ENCODE measurements around the gene SCAMP2. TPM values are rescaled to one million over a fixed set of nuclear protein-coding genes. Genes with fewer than 3 reads are reported as not detected.

SCAMP2 gene
- total RNA-seq, 1 experiment from 2014 or later = 30.1 TPM

- Histone ChIP-seq H3K27ac (ENCODE audit: low read length) (no peak overlapping the region), H3K4me2 (ENCODE audit: low read length) (no peak overlapping the region), H3K79me2 (ENCODE audit: low read length) (no peaks in the 10 kb centered on the region), H3K4me1 (ENCODE audit: insufficient read depth, low read length) (no peaks in the 10 kb centered on the region), H3K27me3 (ENCODE audit: low read length) (no peaks in the 10 kb centered on the region), H3K9ac (ENCODE audit: low read length) (no peak overlapping the region), H3K9me2 (replicated peaks; ENCODE audit: low read length) (no peaks in the 10 kb centered on the region), H3F3A (ENCODE audit: low read length, unreplicated experiment) (no peaks in the 10 kb centered on the region), H3K9me3 (ENCODE audit: low read length) (no peaks in the 10 kb centered on the region), H3K36me3 (ENCODE audit: low read depth, low read length) (peaks cover 4% of the 10 kb centered on the region; the same call in 1 of the 2 replicates), H4K20me1 (ENCODE audit: low read length) (no peaks in the 10 kb centered on the region), H3K4me3 (ENCODE audit: low read length) (no peak overlapping the region), H2AFZ (ENCODE audit: low read length) (no peak overlapping the region)
- no TSS peak for BruUV-seq (replicated peaks)
- no peak for TF ChIP-seq CTCF (conservative IDR thresholded peaks at IDR 0.05; ENCODE audit: low read depth, low read length)
- no peak for TF ChIP-seq EZH2phosphoT487 (IDR thresholded peaks at IDR 0.05; ENCODE audit: borderline replicate concordance, low read length)
- no peak for TF ChIP-seq EZH2 (IDR thresholded peaks at IDR 0.05; ENCODE audit: low read length, unreplicated experiment)
- ChIA-PET POLR2A (ENCODE audit: unreplicated experiment) (no interaction called here), CTCF (no interaction called here)
- ATAC-seq (no peak), DNase-seq (no peak)
- intact Hi-C loops (cut with micrococcal nuclease) = no loop called here
These were observed 22.8 kb downstream of the SCAMP2 start for GRCh38 chr15:74850393-74850792.

- Histone ChIP-seq H3K9me2 (replicated peaks; ENCODE audit: low read length) (no peaks in the 10 kb centered on the region), H3K4me3 (ENCODE audit: low read length) (no peak overlapping the region), H3F3A (ENCODE audit: low read length, unreplicated experiment) (no peaks in the 10 kb centered on the region), H3K27ac (ENCODE audit: low read length) (no peak overlapping the region), H4K20me1 (ENCODE audit: low read length) (no peaks in the 10 kb centered on the region), H3K36me3 (ENCODE audit: low read depth, low read length) (peaks cover 4% of the 10 kb centered on the region; the same call in 1 of the 2 replicates), H3K9me3 (ENCODE audit: low read length) (no peaks in the 10 kb centered on the region), H3K4me1 (ENCODE audit: insufficient read depth, low read length) (peaks cover 6% of the 10 kb centered on the region; the same call in 1 of the 2 replicates), H2AFZ (ENCODE audit: low read length) (no peak overlapping the region), H3K79me2 (ENCODE audit: low read length) (no peaks in the 10 kb centered on the region), H3K4me2 (ENCODE audit: low read length) (no peak overlapping the region), H3K27me3 (ENCODE audit: low read length) (no peaks in the 10 kb centered on the region), H3K9ac (ENCODE audit: low read length) (no peak overlapping the region)
- no peak for TF ChIP-seq EZH2 (IDR thresholded peaks at IDR 0.05; ENCODE audit: low read length, unreplicated experiment)
- ChIA-PET CTCF (no interaction called here), POLR2A (ENCODE audit: unreplicated experiment) (no interaction called here)
- no peak for ATAC-seq
- BruUV-seq (replicated peaks) = no TSS peak
- DNase-seq = no peak
- intact Hi-C loops (cut with micrococcal nuclease) = loop anchor here (10.0 kb wide), 1 partner anchor 57 kb away; the partner anchor contains the start of gene FAM219B
These were observed 25.7 kb downstream of the SCAMP2 start for GRCh38 chr15:74847432-74847831.

GRCh38 chr15:74845581-74845980 is 27.6 kb downstream of the SCAMP2 start:
- ChIA-PET POLR2A (ENCODE audit: unreplicated experiment) (interaction anchor here (0.6 kb wide), 1 partner anchor 38 kb away, joined by 3 read pairs; no protein-coding TSS in a partner anchor), CTCF (no interaction called here)
- no peaks in the 10 kb centered on the region for H3K36me3 ChIP-seq (ENCODE audit: low read depth, low read length)
- no peak overlapping the region for H3K4me2 ChIP-seq (ENCODE audit: low read length)
- intact Hi-C loops (cut with micrococcal nuclease) = loop anchor here (10.0 kb wide), 1 partner anchor 59 kb away; the partner anchor contains the start of gene FAM219B
- ATAC-seq = no peak
- H3K4me1 ChIP-seq (ENCODE audit: insufficient read depth, low read length) = peaks cover 14% of the 10 kb centered on the region
- DNase-seq = no peak
- 0 out of 2 replicates have a peak, but pooled peaks cover 5% of the 10 kb centered on the region for H3K79me2 ChIP-seq (ENCODE audit: low read length)
- H3K4me3 ChIP-seq (ENCODE audit: low read length) = no peak overlapping the region
- TF ChIP-seq EZH2 (IDR thresholded peaks at IDR 0.05; ENCODE audit: low read length, unreplicated experiment) (no peak), CTCF (conservative IDR thresholded peaks at IDR 0.05; ENCODE audit: low read depth, low read length) (no peak), EZH2phosphoT487 (IDR thresholded peaks at IDR 0.05; ENCODE audit: borderline replicate concordance, low read length) (no peak)
- no peak overlapping the region for H3K9ac ChIP-seq (ENCODE audit: low read length)
- no peaks in the 10 kb centered on the region for H4K20me1 ChIP-seq (ENCODE audit: low read length)
- no TSS peak for BruUV-seq (replicated peaks)
- H3K9me3 ChIP-seq (ENCODE audit: low read length) = no peaks in the 10 kb centered on the region
- no peak overlapping the region for H3K27ac ChIP-seq (ENCODE audit: low read length)
- no peaks in the 10 kb centered on the region for H3F3A ChIP-seq (ENCODE audit: low read length, unreplicated experiment)
- H3K27me3 ChIP-seq (ENCODE audit: low read length) = no peaks in the 10 kb centered on the region
- H2AFZ ChIP-seq (ENCODE audit: low read length) = no peak overlapping the region
- H3K9me2 ChIP-seq (replicated peaks; ENCODE audit: low read length) = no peaks in the 10 kb centered on the region
